B cell (primary cell): ENCODE measurements around the gene IPO4. TPM values are rescaled to one million over a fixed set of nuclear protein-coding genes. Genes with fewer than 3 reads are reported as not detected.

Source experiments
- ATAC-seq: fragments of 200-7000 bp; cut with Tn5 transposase; one replicate; pipeline ENCODE4 v1.10.0; 2021; ENCODE audit warnings: low read depth, mild to moderate bottlenecking, moderate number of reproducible peaks, moderate library complexity
- CTCF ChIA-PET: fragments of 350-600 bp; sonication (Branson Sonifier 250); formaldehyde crosslinking; loops from one replicate; lab custom pipeline; 2021; ENCODE audit warnings: antibody characterized with exemption, inconsistent platforms; lab: Charles Lee
- POLR2A ChIA-PET: fragments of 350-600 bp; sonication (Branson Sonifier 250); formaldehyde crosslinking; loops from one replicate; lab custom pipeline; 2021; ENCODE audit warnings: antibody characterized with exemption; lab: Charles Lee
- DNase-seq: peaks from one replicate; pipeline ENCODE4 v3.0.0; 2013
- H2AFZ ChIP-seq: 2 replicates; pipeline ENCODE4 v1.6.1; 2012; ENCODE audit warnings: mild to moderate bottlenecking, low read depth, low read length; ENCODE audit not compliant: insufficient read depth, poor library complexity, severe bottlenecking
- H3K27ac ChIP-seq, 2 donors: 1 replicate in 1 of 2; 2 replicates in 1 of 2; pipeline ENCODE4 v1.5.1; 2012 to 2013; ENCODE audit warnings: low read length in 2 of 2, mild to moderate bottlenecking in 2 of 2, moderate library complexity in 1 of 2
- H3K27me3 ChIP-seq, 4 experiments: fragments of 200-600 bp in 1 of 4; sonication (generic) in 1 of 4; replicated peaks in 1 of 4; 1 replicate in 2 of 4; 2 replicates in 2 of 4; pipeline versions ENCODE4 v1.6.1 to v1.7.0; 2013 to 2016; ENCODE audit warnings: low read length in 3 of 4, mild to moderate bottlenecking in 2 of 4, mixed read lengths in 1 of 4, moderate library complexity in 1 of 4; ENCODE audit not compliant: insufficient read depth in 4 of 4, control insufficient read depth in 3 of 4; ENCODE audit errors: control extremely low read depth in 1 of 4
- H3K36me3 ChIP-seq, 2 experiments: replicated peaks in 1 of 2; 1 replicate in 1 of 2; 2 replicates in 1 of 2; pipeline versions ENCODE4 v1.6.1 to v1.7.1; 2013; ENCODE audit warnings: low read length in 1 of 2; ENCODE audit not compliant: insufficient read depth in 2 of 2, control insufficient read depth in 1 of 2; ENCODE audit errors: control extremely low read depth in 1 of 2, extremely low read depth in 1 of 2
- H3K4me1 ChIP-seq, 2 donors: fragments of 200-600 bp in 1 of 2; sonication (generic) in 1 of 2; 1 replicate in 1 of 2; 2 replicates in 1 of 2; pipeline versions ENCODE4 v1.5.1 to v1.6.1; 2013 to 2017; ENCODE audit warnings: low read length in 2 of 2; ENCODE audit not compliant: control insufficient read depth in 2 of 2, insufficient read depth in 2 of 2
- H3K4me2 ChIP-seq: replicated peaks from 2 replicates; pipeline ENCODE3; 2012; ENCODE audit warnings: mild to moderate bottlenecking, low read depth, low read length; ENCODE audit not compliant: poor library complexity, severe bottlenecking
- H3K4me3 ChIP-seq, 5 experiments: fragments of 200-600 bp in 1 of 5; sonication (generic) in 1 of 5; 1 replicate in 3 of 5; 2 replicates in 2 of 5; pipeline versions ENCODE4 v1.5.1 to v1.7.0; 2011 to 2016; ENCODE audit warnings: low read length in 4 of 5, mild to moderate bottlenecking in 4 of 5, low read depth in 2 of 5, control low read depth in 1 of 5, moderate library complexity in 1 of 5; ENCODE audit not compliant: insufficient read depth in 1 of 5; ENCODE audit errors: control extremely low read depth in 1 of 5, extremely low read depth in 1 of 5
- H3K79me2 ChIP-seq: fragments of 200-600 bp; sonication (generic); one replicate; pipeline ENCODE4 v1.6.0; 2016; ENCODE audit warnings: low read length; ENCODE audit not compliant: control insufficient read depth, insufficient read depth
- H3K9ac ChIP-seq: fragments of 200-600 bp; sonication (generic); 2 replicates; pipeline ENCODE4 v1.6.1; 2017; ENCODE audit warnings: mild to moderate bottlenecking, low read length, moderate library complexity
- H3K9me3 ChIP-seq, 3 donors: one replicate each; pipeline versions ENCODE4 v1.6.1 to v1.7.1; 2013; ENCODE audit warnings: low read length in 2 of 3; ENCODE audit not compliant: control insufficient read depth in 2 of 3, insufficient read depth in 1 of 3; ENCODE audit errors: control extremely low read depth in 1 of 3
- H4K20me1 ChIP-seq: 2 replicates; pipeline ENCODE4 v1.6.0; 2012; ENCODE audit warnings: mild to moderate bottlenecking, low read length; ENCODE audit not compliant: insufficient read depth, control insufficient read depth, poor library complexity, severe bottlenecking
- H3K27ac Mint-ChIP-seq: one replicate; pipeline ENCODE4 v1.8.0; 2021; ENCODE audit warnings: mixed read lengths
- H3K27me3 Mint-ChIP-seq: one replicate; pipeline ENCODE4 v1.8.0; 2021; ENCODE audit warnings: mixed read lengths
- H3K4me1 Mint-ChIP-seq: one replicate; pipeline ENCODE4 v1.8.0; 2021; ENCODE audit warnings: mixed read lengths
- H3K4me3 Mint-ChIP-seq: one replicate; pipeline ENCODE4 v1.8.0; 2021; ENCODE audit warnings: mixed read lengths
- H3K9me3 Mint-ChIP-seq: one replicate; pipeline ENCODE4 v1.8.0; 2022; ENCODE audit warnings: mixed read lengths; ENCODE audit not compliant: insufficient read depth
- EZH2 ChIP-seq: IDR thresholded peaks from 2 replicates; pipeline ENCODE4 v1.6.1; 2012; ENCODE audit warnings: borderline replicate concordance, low read depth, mild to moderate bottlenecking, moderate library complexity, low read length; ENCODE audit not compliant: insufficient read depth, poor library complexity, severe bottlenecking
- WGBS: methylation state at CpG from one replicate; pipeline ENCODE4 v1.1.5; 2013; ENCODE audit warnings: missing lambda C conversion rate; ENCODE audit not compliant: insufficient coverage; 5-methylcytosine and 5-hydroxymethylcytosine counted together
- intact Hi-C: fragments of 100-400 bp; cut with micrococcal nuclease; formaldehyde crosslinking; loops from one replicate; pipeline ENCODE4 v1.10.0; 2022
- polyA plus RNA-seq: library from polyadenylated mRNA; depleted of rRNA; stranded (reverse); fragments of >200 nt; gene quantifications from 2 replicates; pipeline ENCODE4 v1.2.3, GENCODE V29; 2012
- total RNA-seq, 2 donors: library from RNA; stranded (reverse); fragments of 120-200 nt in 1 of 2; gene quantifications; 1 replicate in 1 of 2; 2 replicates in 1 of 2; pipeline versions ENCODE4 v1.2.3 to v1.2.4, GENCODE V29; 2013 to 2022
- TF ChIP-seq, protein P1 (sequence below): fragments of 200-600 bp; IDR thresholded peaks from one replicate; pipeline ENCODE4 v1.8.0; 2022; ENCODE audit warnings: antibody characterized with exemption, mild to moderate bottlenecking

Gene IPO4
- total and polyA plus RNA-seq, 2 donors (not counting 1 experiment from before 2014, with no cell fraction given), result 28.3 to 35.0 TPM

GRCh38 chr14:24192933-24193332, 4.3 kb upstream of the IPO4 start:
- Histone ChIP-seq H3K36me3 (peaks cover 0 to 14% of the 10 kb centered on the region in 2 experiments), H2AFZ (no peak overlapping the region), H3K27ac (no peak overlapping the region), H3K27me3 (no peaks in the 10 kb centered on the region), H3K4me2 (no peak overlapping the region), H3K79me2 (peaks cover 52% of the 10 kb centered on the region), H3K9me3 (no peaks in the 10 kb centered on the region), H3K4me1 (peaks cover 28 to 35% of the 10 kb centered on the region in 2 donors), H3K9ac (no peak overlapping the region), H4K20me1 (no peaks in the 10 kb centered on the region), H3K4me3 (no peak overlapping the region)
- Mint-ChIP-seq H3K9me3 (no peaks in the 10 kb centered on the region), H3K27ac (peak overlapping the region; percentile 37), H3K27me3 (no peaks in the 10 kb centered on the region), H3K4me1 (peaks cover 54% of the 10 kb centered on the region), H3K4me3 (peak overlapping the region; percentile 62)
- ATAC-seq (no peak), DNase-seq (no peak)
- TF ChIP-seq, protein P1, sequence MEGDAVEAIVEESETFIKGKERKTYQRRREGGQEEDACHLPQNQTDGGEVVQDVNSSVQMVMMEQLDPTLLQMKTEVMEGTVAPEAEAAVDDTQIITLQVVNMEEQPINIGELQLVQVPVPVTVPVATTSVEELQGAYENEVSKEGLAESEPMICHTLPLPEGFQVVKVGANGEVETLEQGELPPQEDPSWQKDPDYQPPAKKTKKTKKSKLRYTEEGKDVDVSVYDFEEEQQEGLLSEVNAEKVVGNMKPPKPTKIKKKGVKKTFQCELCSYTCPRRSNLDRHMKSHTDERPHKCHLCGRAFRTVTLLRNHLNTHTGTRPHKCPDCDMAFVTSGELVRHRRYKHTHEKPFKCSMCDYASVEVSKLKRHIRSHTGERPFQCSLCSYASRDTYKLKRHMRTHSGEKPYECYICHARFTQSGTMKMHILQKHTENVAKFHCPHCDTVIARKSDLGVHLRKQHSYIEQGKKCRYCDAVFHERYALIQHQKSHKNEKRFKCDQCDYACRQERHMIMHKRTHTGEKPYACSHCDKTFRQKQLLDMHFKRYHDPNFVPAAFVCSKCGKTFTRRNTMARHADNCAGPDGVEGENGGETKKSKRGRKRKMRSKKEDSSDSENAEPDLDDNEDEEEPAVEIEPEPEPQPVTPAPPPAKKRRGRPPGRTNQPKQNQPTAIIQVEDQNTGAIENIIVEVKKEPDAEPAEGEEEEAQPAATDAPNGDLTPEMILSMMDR, result no peak
- TF ChIP-seq EZH2, result no peak
- 97% methylated on average over 12 of the region's 15 CpGs for WGBS
- intact Hi-C loops, result no loop called here
- POLR2A ChIA-PET, result no interaction called here
- CTCF ChIA-PET, result no interaction called here

DNA sequence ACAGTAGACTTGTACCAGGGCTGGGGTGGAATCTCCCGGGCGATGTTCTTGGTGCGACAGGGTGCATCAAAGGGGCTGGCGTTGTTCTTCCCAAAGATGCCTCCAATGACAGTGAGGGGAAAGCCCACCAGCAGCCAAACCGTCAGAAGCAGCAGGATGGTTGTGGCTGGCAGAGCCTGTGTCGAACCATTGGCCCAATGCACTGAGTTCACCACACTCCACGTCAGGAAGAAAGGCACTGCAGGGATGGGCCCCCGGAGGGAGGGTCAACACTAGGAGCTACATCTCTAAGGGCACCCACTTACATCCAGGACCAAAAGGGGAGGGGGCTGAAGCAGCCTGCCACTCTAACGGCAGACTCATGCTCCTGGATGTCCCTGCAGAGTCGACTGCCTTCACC, 1.8 kb upstream of the IPO4 start:
- Histone ChIP-seq H3K9me3 (no peaks in the 10 kb centered on the region), H3K4me3 (no peak overlapping the region), H3K27me3 (no peaks in the 10 kb centered on the region), H4K20me1 (no peaks in the 10 kb centered on the region), H3K4me2 (no peak overlapping the region), H3K79me2 (peaks cover 66% of the 10 kb centered on the region), H3K4me1 (peaks cover 25 to 29% of the 10 kb centered on the region in 2 donors), H2AFZ (no peak overlapping the region), H3K36me3 (peaks cover 3 to 27% of the 10 kb centered on the region in 2 experiments), H3K9ac (no peak overlapping the region), H3K27ac (no peak overlapping the region)
- Mint-ChIP-seq H3K27ac (no peak overlapping the region), H3K4me1 (peaks cover 50% of the 10 kb centered on the region), H3K9me3 (no peaks in the 10 kb centered on the region), H3K27me3 (no peaks in the 10 kb centered on the region), H3K4me3 (no peak overlapping the region)
- POLR2A ChIA-PET, result interaction anchor here (1.3 kb wide), 1 partner anchor 23 kb away, joined by 3 read pairs; the partner anchor contains the start of gene CHMP4A
- no peak for TF ChIP-seq EZH2
- TF ChIP-seq, protein P1, result no peak
- ATAC-seq, result no peak
- DNase-seq, result no peak
- intact Hi-C loops, result no loop called here
- 96% methylated on average over 8 of the region's 10 CpGs for WGBS
- CTCF ChIA-PET, result interaction anchor here (1.5 to 3.4 kb wide), 3 partner anchors 23 to 120 kb away, joined by 4 to 11 read pairs (median 5); partner anchors contain the start of genes CHMP4A, LTB4R2 and TINF2
